Measurements from ENCODE around the gene JARID2.

The JARID2 gene

DNA sequence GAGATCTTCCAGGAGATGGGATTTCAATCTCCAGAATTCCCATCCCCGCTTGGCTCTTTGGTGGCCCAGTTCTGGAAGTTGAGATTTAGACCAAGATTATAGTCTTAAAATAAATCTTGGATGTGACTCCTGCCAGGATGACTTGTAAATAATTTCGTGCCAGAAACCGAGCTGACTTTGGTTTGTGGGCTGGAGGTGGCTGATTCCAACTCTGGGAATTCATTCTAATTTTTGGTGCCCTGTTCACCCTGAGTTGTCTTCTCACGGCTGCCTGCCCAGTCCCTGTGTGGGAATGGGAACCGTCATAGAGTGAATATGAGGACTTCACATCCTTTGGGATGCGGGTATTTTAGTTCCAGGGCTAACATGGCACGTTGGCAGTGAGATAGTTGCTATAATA, 64.8 kb downstream of the JARID2 start:
- H3K4me3 ChIP-seq (ENCODE audit: low read depth, low read length) = no peak overlapping the region
- DNase-seq (ENCODE audit: low read depth) = no peak
- TF ChIP-seq, protein P1, sequence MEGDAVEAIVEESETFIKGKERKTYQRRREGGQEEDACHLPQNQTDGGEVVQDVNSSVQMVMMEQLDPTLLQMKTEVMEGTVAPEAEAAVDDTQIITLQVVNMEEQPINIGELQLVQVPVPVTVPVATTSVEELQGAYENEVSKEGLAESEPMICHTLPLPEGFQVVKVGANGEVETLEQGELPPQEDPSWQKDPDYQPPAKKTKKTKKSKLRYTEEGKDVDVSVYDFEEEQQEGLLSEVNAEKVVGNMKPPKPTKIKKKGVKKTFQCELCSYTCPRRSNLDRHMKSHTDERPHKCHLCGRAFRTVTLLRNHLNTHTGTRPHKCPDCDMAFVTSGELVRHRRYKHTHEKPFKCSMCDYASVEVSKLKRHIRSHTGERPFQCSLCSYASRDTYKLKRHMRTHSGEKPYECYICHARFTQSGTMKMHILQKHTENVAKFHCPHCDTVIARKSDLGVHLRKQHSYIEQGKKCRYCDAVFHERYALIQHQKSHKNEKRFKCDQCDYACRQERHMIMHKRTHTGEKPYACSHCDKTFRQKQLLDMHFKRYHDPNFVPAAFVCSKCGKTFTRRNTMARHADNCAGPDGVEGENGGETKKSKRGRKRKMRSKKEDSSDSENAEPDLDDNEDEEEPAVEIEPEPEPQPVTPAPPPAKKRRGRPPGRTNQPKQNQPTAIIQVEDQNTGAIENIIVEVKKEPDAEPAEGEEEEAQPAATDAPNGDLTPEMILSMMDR (IDR thresholded peaks at IDR 0.05; ENCODE audit: control insufficient read depth, extremely low read depth, insufficient read depth) = no peak

DNA sequence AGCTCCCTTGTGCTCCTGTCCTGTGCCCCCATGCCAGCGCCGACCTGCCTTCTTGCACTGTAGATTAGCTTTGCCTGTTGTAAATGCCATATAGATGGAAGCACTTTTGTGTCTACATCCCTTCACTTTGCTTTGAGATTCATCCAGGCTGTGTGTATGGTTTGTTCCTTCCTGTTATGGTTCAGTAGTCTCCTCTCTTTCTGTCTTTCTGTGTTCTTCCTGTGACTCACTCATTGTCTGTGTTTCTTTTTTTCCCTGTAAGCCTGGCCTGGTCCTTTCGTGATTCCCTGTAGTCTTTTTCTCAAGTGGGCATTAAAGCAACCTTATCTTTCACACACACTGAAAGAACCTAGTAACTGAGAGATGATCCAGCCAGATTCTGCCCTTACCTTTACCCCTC, 66.6 kb downstream of the JARID2 start:
- DNase-seq (ENCODE audit: low read depth) = no peak
- TF ChIP-seq, protein P1 (IDR thresholded peaks at IDR 0.05; ENCODE audit: control insufficient read depth, extremely low read depth, insufficient read depth) = no peak
- no peak overlapping the region for H3K4me3 ChIP-seq (ENCODE audit: low read depth, low read length)

DNA sequence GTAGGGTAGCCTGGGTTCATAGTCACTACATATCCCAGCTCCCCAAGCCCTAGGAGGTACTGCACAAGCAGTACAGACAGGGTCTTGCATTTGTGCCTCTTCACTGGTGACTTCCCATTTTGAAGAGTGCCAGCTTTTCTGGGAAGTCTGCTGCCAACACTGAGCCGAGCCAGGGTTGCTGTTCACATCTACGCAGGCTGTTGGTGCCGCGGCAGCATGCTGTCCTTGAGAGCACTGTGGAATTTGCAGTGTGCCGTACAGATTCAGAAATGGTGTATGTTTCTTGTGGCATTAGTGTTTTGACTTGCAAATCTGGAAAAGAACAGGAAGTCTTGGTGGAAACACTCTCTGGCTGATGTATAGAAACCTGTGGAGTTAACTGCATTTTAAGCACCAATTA, 67.5 kb downstream of the JARID2 start:
- H3K4me3 ChIP-seq (ENCODE audit: low read depth, low read length) = no peak overlapping the region
- TF ChIP-seq, protein P1 (IDR thresholded peaks at IDR 0.05; ENCODE audit: control insufficient read depth, extremely low read depth, insufficient read depth) = no peak

DNA sequence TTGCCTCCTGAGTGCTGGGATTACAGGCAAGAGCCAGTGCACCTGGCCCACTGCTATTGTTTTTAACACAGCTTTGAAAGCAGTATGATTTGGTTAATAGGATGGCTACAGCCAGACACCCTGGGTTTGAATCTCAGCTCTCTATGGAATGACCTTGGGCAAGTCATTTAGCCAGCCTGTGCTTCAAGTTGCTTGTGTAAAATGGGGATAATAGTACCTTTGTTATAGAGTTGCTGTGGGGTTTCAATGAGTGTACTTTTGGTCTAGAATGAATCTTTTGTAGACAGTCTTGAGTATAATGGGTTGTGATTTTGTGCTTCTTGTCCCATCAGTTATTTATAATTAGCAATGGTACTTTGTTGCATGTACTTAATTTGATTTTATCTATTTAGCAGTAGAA, 70.9 kb downstream of the JARID2 start:
- H3K4me3 ChIP-seq (ENCODE audit: low read depth, low read length) = no peak overlapping the region
- TF ChIP-seq, protein P1 (IDR thresholded peaks at IDR 0.05; ENCODE audit: control insufficient read depth, extremely low read depth, insufficient read depth) = no peak

More for the DNA sequence above, 67.5 kb downstream of the JARID2 start:
- DNase-seq (ENCODE audit: low read depth) = no peak

DNA sequence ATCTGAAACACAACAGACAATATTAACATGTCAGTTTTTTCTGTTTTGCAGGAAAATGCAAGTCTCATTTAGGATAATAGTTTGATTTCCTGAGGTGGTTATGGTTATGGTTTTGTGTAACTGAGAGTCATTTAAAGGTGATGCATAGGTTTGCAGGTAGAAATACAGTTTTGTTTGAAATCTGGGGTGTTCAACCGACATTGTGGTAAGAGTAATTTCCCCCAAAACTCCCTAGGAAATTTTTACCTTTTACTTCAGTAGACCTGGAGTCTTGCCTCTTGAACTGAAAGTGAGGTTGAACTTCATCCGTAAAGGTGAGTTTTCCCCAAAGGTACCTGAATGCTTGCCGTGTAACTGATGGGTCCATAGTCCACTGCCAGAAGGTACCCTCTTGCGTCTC, 71.4 kb downstream of the JARID2 start:
- no peak for DNase-seq (ENCODE audit: low read depth)
- TF ChIP-seq, protein P1 (IDR thresholded peaks at IDR 0.05; ENCODE audit: control insufficient read depth, extremely low read depth, insufficient read depth) = no peak
- H3K4me3 ChIP-seq (ENCODE audit: low read depth, low read length) = no peak overlapping the region

More for the DNA sequence above, 70.9 kb downstream of the JARID2 start:
- DNase-seq (ENCODE audit: low read depth) = no peak

DNA sequence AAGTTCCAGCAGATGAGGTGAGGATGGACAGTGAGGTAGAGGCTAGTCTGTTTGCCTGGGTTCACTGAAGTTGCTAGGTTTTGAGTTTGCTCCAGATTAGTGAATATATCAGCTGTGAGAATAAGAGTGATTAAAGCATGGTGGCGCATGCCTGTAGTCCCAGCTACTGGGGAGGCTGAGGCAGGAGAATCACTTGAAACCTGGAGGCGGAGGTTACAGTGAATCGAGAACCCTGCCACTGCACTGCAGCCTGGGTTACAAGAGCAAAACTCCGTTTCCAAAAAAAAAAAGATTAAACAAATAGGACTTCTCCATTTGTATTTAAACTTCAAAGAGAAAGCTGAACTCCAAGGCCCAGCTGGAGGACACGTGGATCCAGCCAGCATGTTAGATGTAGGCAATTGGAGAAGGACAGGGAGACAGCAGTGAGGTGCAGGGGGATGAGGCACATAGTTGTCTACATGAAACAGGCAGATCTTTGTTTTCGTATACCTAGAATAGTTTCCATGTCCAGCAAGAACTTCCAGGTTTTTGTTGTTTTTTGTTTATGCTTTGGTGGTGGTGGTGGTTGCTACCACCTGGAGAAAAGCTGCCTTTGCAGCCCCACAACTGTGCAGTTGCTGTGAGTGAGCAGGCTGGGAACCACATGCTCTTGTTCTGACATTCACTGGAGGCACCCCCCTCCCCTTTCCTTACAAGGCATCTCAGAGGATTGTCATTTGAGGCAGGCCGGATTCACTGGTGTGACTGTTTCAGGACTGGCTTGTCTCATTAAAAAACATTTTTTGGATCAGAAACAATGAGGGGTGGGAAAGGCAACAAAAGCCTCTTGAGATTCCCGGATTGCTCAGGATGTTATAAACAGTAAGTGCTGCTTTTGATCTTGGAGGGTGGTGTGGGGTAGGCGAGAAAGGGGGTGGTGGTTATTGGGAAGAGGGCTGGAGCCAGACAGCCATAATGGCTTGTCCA, 72.3 kb downstream of the JARID2 start:
- no peak overlapping the region for H3K4me3 ChIP-seq (ENCODE audit: low read depth, low read length)
- no peak for DNase-seq (ENCODE audit: low read depth)
- TF ChIP-seq, protein P1 (IDR thresholded peaks at IDR 0.05; ENCODE audit: control insufficient read depth, extremely low read depth, insufficient read depth) = no peak
